Daoy (cell line): ENCODE data around the gene TH. TPM values are rescaled to one million over a fixed set of nuclear protein-coding genes. Genes with fewer than 3 reads are reported as not detected.
"Not testable (repeated sequence)": the region's sequence is repeated elsewhere in the genome, so short reads cannot be mapped to it uniquely, and the experiment has no call there.

Experiments
- DNase-seq: peaks from one replicate; pipeline ENCODE4 v3.0.0-alpha.2; 2015; ENCODE audit warnings: low read depth
- total RNA-seq: library from RNA; depleted of rRNA; stranded (reverse); fragments of >200 nt; shearing (Covaris generic); gene quantifications from 2 replicates; pipeline ENCODE4 v1.2.3, GENCODE V29; 2014

TH gene
- total RNA-seq, 1 experiment from 2014 or later: not detected

- DNase-seq: no peak
These were observed 40.7 kb downstream of the TH start for GRCh38 chr11:2130881-2131352.

- DNase-seq: no peak
These were observed 41.8 kb downstream of the TH start for GRCh38 chr11:2129699-2130366.

- no peak for DNase-seq
These were observed 42.3 kb downstream of the TH start for GRCh38 chr11:2129308-2129698.

GRCh38 chr11:2128511-2129307 lies 42.9 kb downstream of the TH start:
- DNase-seq: no peak

- no peak for DNase-seq
These were observed 43.5 kb downstream of the TH start for GRCh38 chr11:2128130-2128510.

GRCh38 chr11:2127482-2128129 lies 44.0 kb downstream of the TH start:
- DNase-seq: no peak

GRCh38 chr11:2126520-2127085 lies 45.0 kb downstream of the TH start:
- no peak for DNase-seq

GRCh38 chr11:2124736-2125484 lies 46.7 kb downstream of the TH start:
- DNase-seq: not testable (repeated sequence)

DNA sequence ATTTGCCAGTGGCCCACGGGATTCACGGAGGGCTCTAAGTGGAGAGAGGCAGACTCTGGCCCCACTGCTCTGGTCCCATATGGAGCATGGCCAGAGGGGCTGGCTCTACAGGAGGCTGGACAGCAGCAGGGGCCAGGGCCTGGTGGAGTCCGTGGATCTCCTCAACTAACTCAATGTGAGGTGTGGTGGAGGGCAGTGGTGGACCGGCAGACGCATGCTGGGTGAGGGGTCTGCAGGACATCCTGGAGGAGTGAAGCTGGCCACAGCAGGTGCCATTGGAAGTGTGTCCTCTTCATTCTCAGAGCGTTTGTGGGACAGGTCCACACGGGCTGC lies 48.0 kb downstream of the TH start:
- DNase-seq: no peak

GRCh38 chr11:2122907-2123627 lies 48.5 kb downstream of the TH start:
- DNase-seq: peak; percentile 48

- DNase-seq: peak; percentile 28
These were observed 49.3 kb downstream of the TH start for GRCh38 chr11:2122222-2122906.

DNA sequence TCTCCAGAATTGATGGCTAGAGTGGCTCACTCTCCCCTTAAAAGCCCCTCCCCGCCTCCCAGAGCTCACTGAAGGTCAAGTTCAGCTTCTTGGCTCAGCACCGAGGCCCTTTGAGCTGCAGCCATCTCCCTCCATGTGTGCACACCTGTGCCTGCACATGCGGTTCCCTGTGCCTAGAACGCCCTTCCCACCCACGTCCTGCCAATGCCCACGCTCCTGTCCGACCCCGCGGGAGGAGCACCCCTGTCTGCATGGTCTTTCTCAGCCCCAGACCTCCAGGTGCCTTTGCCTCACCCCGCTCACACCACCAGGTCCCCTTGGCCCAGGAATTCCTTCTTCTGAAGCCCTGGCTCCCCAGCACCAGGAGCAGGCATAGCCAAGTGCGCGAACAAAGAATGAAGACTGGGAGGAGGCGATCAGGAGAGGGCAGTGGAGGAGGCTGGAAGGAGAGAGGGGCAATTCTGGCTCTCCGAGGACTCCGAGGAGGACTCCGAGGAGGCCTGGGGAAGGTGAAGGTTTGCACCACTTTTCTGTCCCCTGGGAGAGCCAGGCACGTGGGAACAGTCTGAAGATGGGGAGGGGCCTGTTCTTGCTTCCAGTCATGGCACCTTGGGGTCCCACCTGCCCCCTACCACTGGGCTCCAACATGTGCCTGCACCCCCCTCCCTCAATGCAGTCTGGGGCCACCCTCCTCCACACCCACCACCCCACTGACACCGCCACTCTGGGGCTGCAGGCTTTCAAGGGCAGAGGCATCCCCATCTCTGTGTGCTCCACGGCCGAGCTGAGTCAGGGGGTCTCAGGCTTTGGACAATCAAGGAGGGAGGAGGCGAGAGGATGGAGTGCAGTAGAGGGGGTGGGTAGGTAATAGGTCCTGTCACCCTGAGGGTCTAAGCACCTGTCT lies 50.1 kb downstream of the TH start:
- no peak for DNase-seq

- DNase-seq: no peak
These were observed 51.1 kb downstream of the TH start for GRCh38 chr11:2120359-2121100.

- no peak for DNase-seq
These were observed 52.9 kb downstream of the TH start for GRCh38 chr11:2118677-2119076.

DNA sequence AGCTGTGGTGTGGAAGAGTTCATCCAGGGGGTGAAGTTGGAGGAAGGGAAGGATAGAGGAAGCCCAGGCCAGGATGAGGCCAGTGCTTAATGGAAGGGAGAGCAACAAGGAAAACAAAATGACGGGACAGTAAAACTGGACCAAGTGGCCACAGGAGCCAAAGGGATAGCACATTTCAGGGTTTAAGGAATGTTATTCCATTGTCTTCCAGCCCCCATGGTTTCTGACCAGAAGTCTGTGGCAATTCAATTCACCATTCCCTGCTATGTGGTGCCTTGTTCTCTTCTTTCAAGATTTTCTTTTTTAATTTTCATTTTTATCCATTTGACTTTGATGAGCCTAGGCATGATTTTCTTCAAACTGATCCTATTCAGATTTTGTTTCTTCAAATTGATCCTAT lies 54.9 kb downstream of the TH start:
- no peak for DNase-seq

- no peak for DNase-seq
These were observed 56.3 kb downstream of the TH start for GRCh38 chr11:2115308-2115707.

DNA sequence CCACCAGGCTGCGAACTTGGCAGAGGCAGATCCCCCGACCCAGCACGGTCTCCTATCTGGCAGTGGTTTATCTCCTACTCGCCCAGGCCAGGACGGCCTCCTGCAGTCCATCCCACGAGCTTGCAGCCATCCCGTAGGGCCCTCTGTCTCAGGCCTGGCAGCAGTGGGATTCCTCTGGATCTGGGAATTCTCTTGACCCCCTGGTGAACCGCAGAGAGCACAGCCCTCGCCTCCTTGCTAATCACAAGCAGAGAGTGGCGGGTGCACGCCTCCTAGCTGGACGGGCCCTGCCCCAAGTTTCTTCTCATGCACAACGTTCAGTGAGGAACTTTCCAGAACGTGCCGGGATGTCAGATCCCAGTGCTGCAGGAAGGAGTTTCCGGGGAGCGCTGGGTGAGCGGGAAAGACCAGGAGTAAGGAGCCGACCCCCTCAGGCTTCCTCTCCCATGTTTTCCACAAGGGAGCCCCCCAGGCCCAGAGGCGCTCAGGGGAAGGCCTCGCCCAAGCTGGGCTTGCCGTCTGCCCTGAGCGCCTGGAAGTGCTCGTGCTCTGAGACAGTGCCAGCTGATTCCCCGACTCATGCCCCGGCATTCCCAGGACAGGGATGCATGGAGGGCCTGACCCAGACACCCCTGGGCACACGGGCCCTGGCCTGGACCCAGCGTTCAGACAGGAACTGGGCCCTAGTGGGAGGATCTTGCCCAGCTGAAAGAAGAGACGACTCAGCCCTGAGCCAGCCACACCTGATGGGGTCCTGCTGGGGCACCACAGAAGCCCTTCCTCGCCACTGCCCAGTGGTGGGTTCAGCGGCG lies 57.0 kb downstream of the TH start:
- DNase-seq: no peak
